Smooth muscle cell (in vitro differentiated cells): ENCODE results near the gene CLNK. TPM values are rescaled to one million over a fixed set of nuclear protein-coding genes. Genes with fewer than 3 reads are reported as not detected.

Experiments
- DNase-seq: peaks from one replicate; lab custom pipeline; 2025; ENCODE audit not compliant: unreplicated experiment; lab: John Stamatoyannopoulos, UW
- H2AFZ ChIP-seq: fragments of 200-600 bp; sonication (generic); 2 replicates; pipeline ENCODE4 v1.6.0; 2016; ENCODE audit warnings: antibody characterized with exemption, low read depth, mild to moderate bottlenecking
- H3F3A ChIP-seq: fragments of 200-600 bp; sonication (generic); 2 replicates; pipeline ENCODE4 v1.6.0; 2017; ENCODE audit warnings: antibody characterized with exemption, low read depth
- H3K27ac ChIP-seq: fragments of 200-600 bp; sonication (generic); 2 replicates; pipeline ENCODE4 v1.5.1; 2016; ENCODE audit warnings: low read depth, mild to moderate bottlenecking
- H3K27me3 ChIP-seq: fragments of 200-600 bp; sonication (generic); 2 replicates; pipeline ENCODE4 v1.6.1; 2016; ENCODE audit warnings: low read depth, mild to moderate bottlenecking
- H3K36me3 ChIP-seq: fragments of 200-600 bp; sonication (generic); 2 replicates; pipeline ENCODE4 v1.5.1; 2016; ENCODE audit warnings: low read depth
- H3K4me1 ChIP-seq: fragments of 200-600 bp; sonication (generic); 2 replicates; pipeline ENCODE4 v1.5.1; 2016; ENCODE audit warnings: low read depth
- H3K4me2 ChIP-seq: fragments of 200-600 bp; sonication (generic); 2 replicates; pipeline ENCODE4 v1.6.0; 2016; ENCODE audit warnings: mild to moderate bottlenecking
- H3K4me3 ChIP-seq: fragments of 200-600 bp; sonication (generic); 2 replicates; pipeline ENCODE4 v1.5.1; 2016; ENCODE audit warnings: mild to moderate bottlenecking
- H3K79me2 ChIP-seq: fragments of 200-600 bp; sonication (generic); 2 replicates; pipeline ENCODE4 v1.6.0; 2016; ENCODE audit warnings: low read depth, mild to moderate bottlenecking
- H3K9ac ChIP-seq: fragments of 200-600 bp; sonication (generic); 2 replicates; pipeline ENCODE4 v1.6.0; 2016; ENCODE audit warnings: low read depth
- H3K9me3 ChIP-seq: fragments of 200-600 bp; sonication (generic); replicated peaks from 2 replicates; pipeline ENCODE4 v1.5.1; 2016; ENCODE audit warnings: low read depth
- H4K20me1 ChIP-seq: fragments of 200-600 bp; sonication (generic); 2 replicates; pipeline ENCODE4 v1.6.0; 2016; ENCODE audit warnings: low read depth
- CTCF ChIP-seq: fragments of 200-600 bp; sonication (generic); IDR thresholded peaks from 2 replicates; pipeline ENCODE4 v1.5.1; 2017; ENCODE audit warnings: borderline replicate concordance, mild to moderate bottlenecking, antibody characterized with exemption; ENCODE audit not compliant: insufficient read depth, poor library complexity, severe bottlenecking
- WGBS: methylation state at CpG from one replicate; pipeline ENCODE4 v1.1.7; 2016; ENCODE audit warnings: low lambda C conversion rate; 5-methylcytosine and 5-hydroxymethylcytosine counted together
- polyA plus RNA-seq: library from polyadenylated mRNA; unstranded; fragments of >200 nt; fragmentation: Nextera tagmentation; extraction: Ambion mirVana; gene quantifications from 2 replicates; pipeline ENCODE4 v1.2.1, GENCODE V29; 2016
- total RNA-seq: library from RNA; depleted of rRNA; stranded (reverse); fragments of >200 nt; gene quantifications from 2 replicates; pipeline ENCODE4 v1.2.3, GENCODE V29; 2014

CLNK gene
- total and polyA plus RNA-seq, 2 experiments from 2014 or later, result not detected

- Histone ChIP-seq H3K79me2 (no peaks in the 10 kb centered on the region), H3K4me2 (no peak overlapping the region), H3K4me1 (peaks cover 12% of the 10 kb centered on the region), H3K4me3 (no peak overlapping the region), H3K9ac (no peak overlapping the region), H3K9me3 (no peaks in the 10 kb centered on the region), H4K20me1 (no peaks in the 10 kb centered on the region), H3F3A (no peaks in the 10 kb centered on the region), H3K27ac (no peak overlapping the region), H3K27me3 (no peaks in the 10 kb centered on the region), H2AFZ (no peak overlapping the region), H3K36me3 (no peaks in the 10 kb centered on the region)
- no peak for TF ChIP-seq CTCF
- WGBS, result 54% methylated on average over 5 of the region's 5 CpGs
- no peak for DNase-seq
Observed at GRCh38 chr4:10589799-10590198, 94.8 kb downstream of the CLNK start.

GRCh38 chr4:10589321-10589720 is 95.2 kb downstream of the CLNK start:
- WGBS, result 15% methylated on average over 7 of the region's 7 CpGs
- no peak overlapping the region for H2AFZ ChIP-seq
- peak overlapping the region; percentile 34 for H3K4me2 ChIP-seq
- no peaks in the 10 kb centered on the region for H3K9me3 ChIP-seq
- H3K4me1 ChIP-seq, result peaks cover 12% of the 10 kb centered on the region
- H3K79me2 ChIP-seq, result no peaks in the 10 kb centered on the region
- H3K4me3 ChIP-seq, result no peak overlapping the region
- no peaks in the 10 kb centered on the region for H3F3A ChIP-seq
- H3K9ac ChIP-seq, result no peak overlapping the region
- no peaks in the 10 kb centered on the region for H4K20me1 ChIP-seq
- no peak overlapping the region for H3K27ac ChIP-seq
- DNase-seq, result no peak
- no peaks in the 10 kb centered on the region for H3K36me3 ChIP-seq
- no peak for TF ChIP-seq CTCF
- no peaks in the 10 kb centered on the region for H3K27me3 ChIP-seq

DNA sequence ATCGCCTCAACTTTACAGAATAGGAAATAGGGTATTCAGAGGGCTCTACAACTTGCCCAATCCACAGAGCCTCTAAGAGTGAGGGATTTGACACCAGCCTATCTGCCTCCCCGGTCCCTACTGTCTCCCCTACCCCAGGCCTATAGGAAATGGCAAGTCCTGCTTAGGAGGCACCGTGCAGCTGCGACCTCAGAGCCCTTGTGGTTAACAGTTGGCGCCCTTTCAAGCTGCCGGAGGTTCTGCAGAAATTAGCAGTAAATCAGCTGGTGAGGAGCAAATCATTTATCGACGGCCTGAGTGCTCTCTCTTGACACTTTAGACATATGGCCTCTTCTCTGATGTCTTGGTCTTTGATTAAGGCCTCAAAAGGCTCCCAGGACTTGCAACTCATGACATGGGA is 96.9 kb downstream of the CLNK start:
- Histone ChIP-seq H4K20me1 (no peaks in the 10 kb centered on the region), H3K4me1 (peaks cover 12% of the 10 kb centered on the region), H3K79me2 (no peaks in the 10 kb centered on the region), H3K36me3 (no peaks in the 10 kb centered on the region), H3F3A (peaks cover 3% of the 10 kb centered on the region), H3K4me2 (no peak overlapping the region), H3K9me3 (no peaks in the 10 kb centered on the region), H3K9ac (no peak overlapping the region), H3K4me3 (no peak overlapping the region), H3K27ac (no peak overlapping the region), H3K27me3 (no peaks in the 10 kb centered on the region), H2AFZ (peak overlapping the region; percentile 33)
- 26% methylated on average over 8 of the region's 8 CpGs for WGBS
- no peak for DNase-seq
- no peak for TF ChIP-seq CTCF

DNA sequence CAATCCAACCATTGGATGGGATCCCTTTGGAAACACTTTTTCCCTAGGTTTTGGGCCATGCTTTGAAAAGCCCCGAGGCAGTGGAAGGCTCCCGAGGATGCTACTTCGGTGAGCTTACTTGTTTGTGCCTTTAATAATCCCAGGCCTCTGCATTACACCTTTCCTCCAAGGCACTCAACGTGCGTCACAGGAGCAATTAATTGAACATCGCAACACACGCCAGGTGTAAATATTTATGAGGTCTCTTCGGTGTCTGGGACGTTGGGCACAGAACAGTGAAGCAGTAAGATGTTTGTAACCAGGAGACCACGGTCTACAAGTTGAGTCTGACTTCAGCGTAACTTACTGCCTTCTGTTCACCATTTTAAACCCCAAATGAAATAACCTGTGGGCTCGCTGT is 97.3 kb downstream of the CLNK start:
- H3K4me3 ChIP-seq, result no peak overlapping the region
- H2AFZ ChIP-seq, result no peak overlapping the region
- no peaks in the 10 kb centered on the region for H4K20me1 ChIP-seq
- H3K9ac ChIP-seq, result no peak overlapping the region
- H3K4me2 ChIP-seq, result no peak overlapping the region
- no peak overlapping the region for H3K27ac ChIP-seq
- no peaks in the 10 kb centered on the region for H3K9me3 ChIP-seq
- no peaks in the 10 kb centered on the region for H3K27me3 ChIP-seq
- H3K4me1 ChIP-seq, result peaks cover 12% of the 10 kb centered on the region
- peaks cover 4% of the 10 kb centered on the region for H3F3A ChIP-seq
- no peak for DNase-seq
- WGBS, result 94% methylated on average over 12 of the region's 12 CpGs
- no peak for TF ChIP-seq CTCF
- H3K79me2 ChIP-seq, result no peaks in the 10 kb centered on the region
- H3K36me3 ChIP-seq, result no peaks in the 10 kb centered on the region
